Keratinocyte (primary cell): ENCODE results near the gene DIAPH3.

Experiments used
- CTCF ChIP-seq, 3 experiments: IDR thresholded peaks in 1 of 3; conservative IDR thresholded peaks in 1 of 3; optimal IDR thresholded peaks in 1 of 3; 2 replicates in 2 of 3; 3 replicates in 1 of 3; pipeline versions ENCODE3 to v1.5.1; 2011; ENCODE audit warnings: low read length in 3 of 3, mild to moderate bottlenecking in 3 of 3, moderate library complexity in 2 of 3, control low read depth in 1 of 3, inconsistent platforms in 1 of 3; ENCODE audit not compliant: insufficient read depth in 2 of 3; ENCODE audit errors: extremely low read depth in 1 of 3
- EZH2 ChIP-seq: IDR thresholded peaks from one replicate; pipeline ENCODE4 v1.6.1; 2012; ENCODE audit warnings: inconsistent platforms, mild to moderate bottlenecking, low read length, moderate library complexity

DNA sequence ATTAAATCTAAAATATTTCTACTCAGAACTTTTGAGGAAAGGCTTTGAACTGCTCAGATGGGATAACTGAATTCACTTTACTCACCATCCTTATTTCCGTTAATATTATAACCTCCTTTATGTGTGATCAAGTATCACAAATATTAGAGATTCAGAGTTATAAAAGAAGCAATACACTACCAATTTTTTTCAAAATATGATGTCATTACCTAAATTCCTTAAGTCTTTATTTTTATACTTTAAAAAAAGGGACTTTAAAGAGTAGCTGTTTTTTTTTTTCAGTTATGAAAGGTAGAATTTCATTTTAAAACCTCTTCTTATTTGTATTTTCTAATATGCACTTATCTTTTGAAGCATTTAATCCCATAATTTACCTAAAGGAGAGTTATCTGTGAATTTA lies 239.5 kb downstream of the DIAPH3 start:
- TF ChIP-seq EZH2 (no peak), CTCF (optimal IDR thresholded peaks at IDR 0.05 in 1 of 3, IDR thresholded peaks at IDR 0.05 in 1 of 3, conservative IDR thresholded peaks at IDR 0.05 in 1 of 3; ENCODE audit: extremely low read depth in 1 of 3, insufficient read depth in 2 of 3, low read length in 3 of 3) (no peak)
